ENCODE measurements around the gene F12.

F12 gene

GRCh38 chr5:177410575-177410974 lies 1.2 kb upstream of the F12 start:
- no peak overlapping the region for H3K4me3 ChIP-seq (ENCODE audit: low read depth, low read length)
- peak; percentile 59 for DNase-seq (ENCODE audit: low read depth)
- TF ChIP-seq POLR2A (IDR thresholded peaks at IDR 0.05; ENCODE audit: extremely low read depth, insufficient read length): no peak
- TF ChIP-seq MAX (IDR thresholded peaks at IDR 0.05; ENCODE audit: low read depth, low read length): no peak; the same call in 1 of the 2 replicates
- TF ChIP-seq MYC (IDR thresholded peaks at IDR 0.05; ENCODE audit: low read depth, low read length): no peak
- TF ChIP-seq, protein P1, sequence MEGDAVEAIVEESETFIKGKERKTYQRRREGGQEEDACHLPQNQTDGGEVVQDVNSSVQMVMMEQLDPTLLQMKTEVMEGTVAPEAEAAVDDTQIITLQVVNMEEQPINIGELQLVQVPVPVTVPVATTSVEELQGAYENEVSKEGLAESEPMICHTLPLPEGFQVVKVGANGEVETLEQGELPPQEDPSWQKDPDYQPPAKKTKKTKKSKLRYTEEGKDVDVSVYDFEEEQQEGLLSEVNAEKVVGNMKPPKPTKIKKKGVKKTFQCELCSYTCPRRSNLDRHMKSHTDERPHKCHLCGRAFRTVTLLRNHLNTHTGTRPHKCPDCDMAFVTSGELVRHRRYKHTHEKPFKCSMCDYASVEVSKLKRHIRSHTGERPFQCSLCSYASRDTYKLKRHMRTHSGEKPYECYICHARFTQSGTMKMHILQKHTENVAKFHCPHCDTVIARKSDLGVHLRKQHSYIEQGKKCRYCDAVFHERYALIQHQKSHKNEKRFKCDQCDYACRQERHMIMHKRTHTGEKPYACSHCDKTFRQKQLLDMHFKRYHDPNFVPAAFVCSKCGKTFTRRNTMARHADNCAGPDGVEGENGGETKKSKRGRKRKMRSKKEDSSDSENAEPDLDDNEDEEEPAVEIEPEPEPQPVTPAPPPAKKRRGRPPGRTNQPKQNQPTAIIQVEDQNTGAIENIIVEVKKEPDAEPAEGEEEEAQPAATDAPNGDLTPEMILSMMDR (IDR thresholded peaks at IDR 0.05; ENCODE audit: low read depth, low read length): no peak

GRCh38 chr5:177405805-177406204 lies 3.6 kb downstream of the F12 start:
- no peak overlapping the region for H3K4me3 ChIP-seq (ENCODE audit: low read depth, low read length)
- TF ChIP-seq MAX (IDR thresholded peaks at IDR 0.05; ENCODE audit: low read depth, low read length) (peak; percentile 22; the same call in 1 of the 2 replicates), POLR2A (IDR thresholded peaks at IDR 0.05; ENCODE audit: extremely low read depth, insufficient read length) (no peak), MYC (IDR thresholded peaks at IDR 0.05; ENCODE audit: low read depth, low read length) (peak; percentile 20; the same call in 1 of the 2 replicates)
- TF ChIP-seq, protein P1 (IDR thresholded peaks at IDR 0.05; ENCODE audit: low read depth, low read length): no peak
- peak; percentile 90 for DNase-seq (ENCODE audit: low read depth)

- H3K4me3 ChIP-seq (ENCODE audit: low read depth, low read length): no peak overlapping the region
- DNase-seq (ENCODE audit: low read depth): no peak
- TF ChIP-seq MAX (IDR thresholded peaks at IDR 0.05; ENCODE audit: low read depth, low read length): no peak
- TF ChIP-seq, protein P1 (IDR thresholded peaks at IDR 0.05; ENCODE audit: low read depth, low read length): no peak
These were observed 4.1 kb downstream of the F12 start for GRCh38 chr5:177405312-177405711.

DNA sequence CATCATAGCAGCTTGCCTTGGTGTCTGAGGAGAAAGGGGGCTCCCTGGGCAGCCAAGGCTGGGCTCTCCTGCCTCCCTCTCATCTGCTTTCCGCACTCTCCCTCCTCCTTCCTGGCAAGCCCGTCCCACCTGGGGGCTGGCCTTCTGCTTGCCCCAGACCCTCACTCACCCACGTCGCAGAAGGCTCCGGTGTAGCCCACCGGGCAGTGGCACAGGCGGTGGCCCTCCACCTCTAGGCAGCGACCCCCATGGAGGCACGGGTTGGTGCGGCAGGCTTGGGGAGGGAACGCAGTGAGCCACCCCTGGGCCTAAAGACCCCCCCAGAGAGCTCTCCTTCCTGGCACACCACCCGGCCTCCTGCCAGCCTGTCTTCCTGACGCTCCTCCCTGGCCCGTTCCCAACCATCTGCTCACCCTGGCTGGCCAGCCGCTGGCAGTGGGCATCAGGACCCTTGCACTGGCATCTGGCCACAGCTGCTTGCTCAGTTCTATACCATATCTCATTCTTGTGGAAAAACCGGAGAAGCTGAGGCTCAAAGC lies 4.7 kb downstream of the F12 start:
- H3K4me3 ChIP-seq (ENCODE audit: low read depth, low read length): no peak overlapping the region
- no peak for TF ChIP-seq MAX (IDR thresholded peaks at IDR 0.05; ENCODE audit: low read depth, low read length)
- no peak for TF ChIP-seq MYC (IDR thresholded peaks at IDR 0.05; ENCODE audit: low read depth, low read length)
- TF ChIP-seq, protein P1 (IDR thresholded peaks at IDR 0.05; ENCODE audit: low read depth, low read length): no peak
- no peak for TF ChIP-seq POLR2A (IDR thresholded peaks at IDR 0.05; ENCODE audit: extremely low read depth, insufficient read length)
- no peak for DNase-seq (ENCODE audit: low read depth)

DNA sequence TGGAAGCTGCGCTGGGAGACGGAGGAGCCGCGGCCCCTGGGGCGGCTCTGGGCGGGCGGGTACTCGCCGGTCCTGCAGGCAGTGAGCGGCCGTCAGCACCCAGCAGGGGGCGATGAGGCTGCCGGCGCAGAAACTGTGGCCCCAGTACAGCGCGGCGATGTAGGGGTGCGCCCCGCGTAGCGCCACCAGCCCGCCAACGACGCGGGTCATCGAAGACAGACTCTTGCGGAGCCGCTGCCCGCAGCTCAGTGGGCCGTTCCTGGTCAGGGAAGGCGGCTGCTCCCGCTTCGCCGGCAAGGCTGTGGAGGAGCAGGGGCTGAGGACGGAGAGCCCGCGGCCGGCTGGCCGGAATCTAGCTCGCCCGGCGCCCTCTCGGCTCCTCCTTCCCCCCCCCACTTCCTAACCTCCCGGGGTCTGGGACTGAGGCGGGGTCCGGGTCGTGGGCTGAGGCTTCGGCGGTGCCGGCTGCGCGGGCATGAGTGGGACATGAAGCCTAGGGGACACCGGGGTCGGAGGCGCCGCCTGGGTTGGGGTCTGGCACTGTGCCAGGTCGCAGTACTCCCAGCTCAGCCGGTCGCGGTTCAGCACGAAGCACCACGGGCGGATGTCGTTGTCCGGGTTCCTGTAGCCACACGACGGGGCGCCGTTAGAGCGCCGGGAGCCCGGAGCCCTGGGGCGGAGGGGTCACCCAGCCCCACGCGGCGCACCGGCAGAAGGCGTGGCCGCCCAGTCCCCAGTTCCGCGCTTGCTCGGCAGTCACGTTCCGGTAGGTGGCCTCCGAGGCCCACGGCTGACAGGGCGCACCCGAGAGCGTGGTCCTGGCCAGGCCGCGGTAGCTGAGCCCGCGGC lies 5.3 kb downstream of the F12 start:
- peak; percentile 90 for DNase-seq (ENCODE audit: low read depth)
- TF ChIP-seq, protein P1 (IDR thresholded peaks at IDR 0.05; ENCODE audit: low read depth, low read length): peak; percentile 49
- TF ChIP-seq MAX (IDR thresholded peaks at IDR 0.05; ENCODE audit: low read depth, low read length): peak; percentile 91
- peak; percentile 96 for TF ChIP-seq MYC (IDR thresholded peaks at IDR 0.05; ENCODE audit: low read depth, low read length)
- TF ChIP-seq POLR2A (IDR thresholded peaks at IDR 0.05; ENCODE audit: extremely low read depth, insufficient read length): peak; percentile 34
- H3K4me3 ChIP-seq (ENCODE audit: low read depth, low read length): peak overlapping the region; percentile 40

Measured in NB4 (cell line).